NCI-H2196 (cell line): Measurements from ENCODE around the gene TRPV5.
"Not testable (repeated sequence)": the region's sequence is repeated elsewhere in the genome, so short reads cannot be mapped to it uniquely, and the experiment has no call there.

Experiments used
- DNase-seq: peaks from one replicate; lab custom pipeline; 2025; ENCODE audit not compliant: unreplicated experiment; lab: John Stamatoyannopoulos, UW

The TRPV5 gene

DNA sequence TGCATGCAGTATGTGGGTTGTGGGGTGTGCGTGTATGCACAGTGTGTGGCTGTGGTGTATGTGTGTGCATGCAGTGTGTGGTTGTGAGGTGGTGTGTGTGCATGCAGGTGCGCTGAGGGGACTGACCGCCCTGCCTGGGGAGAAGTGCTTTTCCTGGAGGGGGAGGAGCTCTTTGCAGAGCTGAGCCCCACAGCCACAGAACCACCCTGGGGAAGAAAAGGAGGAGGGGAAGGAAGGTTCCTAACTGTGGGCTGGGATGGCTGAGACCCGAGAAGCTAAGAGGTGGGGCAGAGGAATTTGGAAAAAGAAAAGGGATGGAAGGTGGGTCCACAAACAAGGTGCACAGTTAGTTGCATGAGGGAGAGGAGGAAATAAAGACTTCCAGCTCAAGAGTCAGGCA lies at the start of gene TRPV5:
Gene TRPV5 (minus strand): TSS at position 123 of the 400 bp plus-strand sequence. CDS start 287 bp downstream, outside the sequence.
- DNase-seq: no peak

DNA sequence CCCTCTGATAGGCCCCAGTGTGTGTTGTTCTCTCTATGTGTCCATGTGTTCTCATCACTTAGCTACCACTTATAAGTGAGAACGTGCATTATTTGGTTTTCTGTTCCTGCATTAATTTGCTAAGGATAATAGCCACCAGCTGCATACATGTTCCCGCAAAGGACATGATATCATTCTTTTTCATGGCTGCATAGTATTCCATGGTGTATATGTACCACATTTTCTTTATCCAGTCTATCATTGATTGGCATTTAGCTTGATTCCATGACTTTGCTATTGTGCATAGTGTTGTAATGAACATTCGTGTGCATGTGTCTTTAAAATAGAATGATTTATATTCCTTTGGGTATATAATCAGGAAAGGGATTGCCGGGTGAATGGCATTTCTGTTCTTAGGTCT lies 44.9 kb upstream of the TRPV5 start:
- DNase-seq: not testable (repeated sequence)

DNA sequence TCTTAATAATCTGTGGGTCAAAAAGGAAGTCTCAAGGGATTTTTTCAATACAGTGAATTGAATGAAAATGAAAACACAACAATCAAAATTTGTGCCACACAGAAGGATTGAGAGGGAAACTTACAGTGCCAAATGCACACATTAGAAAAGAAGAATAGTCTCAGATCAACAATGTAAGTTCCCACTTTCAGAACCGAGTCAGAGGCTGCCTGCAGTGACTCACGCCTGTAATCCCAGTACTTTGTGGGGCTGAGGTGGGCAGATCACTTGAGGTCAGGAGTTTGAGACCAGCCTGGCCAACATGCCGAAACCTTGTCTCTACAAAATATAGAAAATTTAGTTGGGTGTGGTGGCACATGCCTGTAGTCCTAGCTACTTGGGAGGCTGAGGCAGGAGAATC lies 41.1 kb upstream of the TRPV5 start:
- no peak for DNase-seq

DNA sequence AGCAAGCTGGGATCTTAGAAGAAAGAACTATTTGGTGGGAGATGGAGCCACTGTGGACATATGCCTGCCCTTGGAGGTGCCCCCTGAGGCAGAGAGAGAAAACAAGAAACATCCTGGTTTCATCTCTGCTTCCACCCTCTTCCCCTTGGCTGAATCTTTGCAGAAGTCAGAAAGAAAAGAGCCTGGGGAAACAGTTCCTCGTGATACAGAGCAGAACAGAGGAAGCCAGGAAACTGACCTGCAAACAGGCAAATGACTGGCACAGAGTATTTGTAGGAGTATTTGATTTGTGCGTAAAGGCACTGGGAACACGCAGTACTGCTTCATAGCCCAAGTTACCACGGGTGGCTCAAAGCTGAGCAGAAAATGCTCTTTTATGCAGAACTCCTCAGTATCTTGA lies 35.6 kb upstream of the TRPV5 start:
- no peak for DNase-seq

DNA sequence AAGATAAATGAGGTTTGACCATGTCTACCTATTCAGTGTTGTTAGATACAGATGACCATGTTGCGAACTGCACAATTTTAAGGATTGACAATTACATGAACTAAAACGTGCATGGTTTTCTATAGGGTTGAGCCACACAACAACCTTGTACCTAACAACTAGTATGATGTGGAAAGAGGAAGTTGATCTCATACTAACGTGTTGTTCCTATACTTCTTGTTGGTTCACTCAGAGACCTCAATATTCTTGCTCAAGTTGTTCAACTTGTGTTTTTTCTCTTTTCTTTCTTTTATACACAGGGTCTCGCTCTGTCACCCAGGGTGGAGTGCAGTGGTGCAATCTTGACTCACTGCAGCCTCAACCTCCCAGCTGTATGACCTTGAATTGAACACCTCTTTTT lies 34.7 kb upstream of the TRPV5 start:
- no peak for DNase-seq

DNA sequence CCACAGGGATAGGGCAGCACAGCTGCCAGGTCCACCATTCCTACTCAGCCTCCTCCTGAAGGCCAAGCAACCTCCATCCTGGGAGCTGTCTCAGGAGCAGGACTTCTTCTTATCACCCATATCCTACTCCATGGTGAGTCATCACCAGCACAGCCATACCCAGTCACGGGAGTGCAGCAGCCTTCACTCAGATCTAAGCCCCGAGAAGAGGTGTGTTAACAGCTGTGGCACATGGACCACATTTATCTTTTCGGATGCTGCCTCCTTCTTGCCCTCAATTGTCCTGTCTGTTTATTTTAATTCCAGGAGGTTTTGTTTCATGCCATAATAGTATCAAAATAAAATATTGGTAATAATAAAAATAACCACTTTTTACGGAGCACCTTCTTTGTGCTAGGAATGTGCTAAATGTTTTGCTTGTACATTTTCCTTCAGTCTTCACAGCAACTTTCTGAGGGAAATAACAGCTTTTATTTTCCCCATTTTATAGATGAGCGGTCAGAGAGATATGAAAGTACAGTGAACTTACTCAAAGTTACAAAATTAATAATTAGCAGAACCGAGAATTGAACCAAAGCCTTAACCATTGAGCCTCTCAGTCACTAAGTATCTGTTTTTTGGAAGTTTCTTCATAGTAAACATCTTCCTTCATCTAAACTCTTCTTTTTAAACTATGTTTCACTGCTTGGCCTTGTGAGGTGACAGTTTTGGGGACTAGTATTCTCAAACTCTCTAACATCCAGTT lies 31.1 kb upstream of the TRPV5 start:
- DNase-seq: no peak

DNA sequence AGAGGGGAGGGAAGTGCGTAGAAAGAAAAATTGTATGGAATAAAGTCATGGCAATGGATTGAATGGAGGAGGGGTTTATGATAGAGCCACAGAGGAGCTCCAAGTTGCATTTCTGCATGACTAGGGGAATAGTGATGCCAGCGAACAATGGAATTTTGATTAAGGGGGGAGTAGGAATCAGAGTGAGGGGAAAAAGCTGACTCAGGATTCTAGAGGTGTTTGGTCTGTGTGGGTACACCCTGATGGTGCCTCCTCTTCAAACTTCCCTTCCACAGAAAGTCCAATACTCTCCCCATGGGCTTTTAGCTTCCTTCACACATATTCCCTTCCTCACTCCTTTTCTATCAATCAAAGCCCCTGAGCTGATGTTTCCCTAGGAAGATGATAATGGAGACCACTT lies 30.4 kb upstream of the TRPV5 start:
- no peak for DNase-seq

DNA sequence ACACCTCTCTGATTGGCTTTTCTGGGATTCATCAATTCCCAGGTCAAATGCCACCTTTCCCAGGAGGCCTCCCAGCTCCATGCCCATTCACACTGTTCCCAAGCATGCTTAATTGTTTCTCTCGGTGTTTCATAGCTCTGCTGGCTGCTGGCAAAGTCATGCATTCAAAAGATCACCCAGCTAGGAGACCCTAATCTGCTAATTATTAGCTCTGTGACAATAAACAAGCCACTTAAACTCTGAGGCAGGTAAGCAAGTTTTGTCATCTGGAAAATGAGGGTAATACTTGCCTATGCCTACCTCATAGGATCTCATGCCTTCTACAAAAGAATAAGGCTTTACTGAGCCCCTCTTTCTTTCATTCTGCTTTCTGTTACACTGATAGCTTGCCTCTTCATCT lies 29.4 kb upstream of the TRPV5 start:
- DNase-seq: no peak

DNA sequence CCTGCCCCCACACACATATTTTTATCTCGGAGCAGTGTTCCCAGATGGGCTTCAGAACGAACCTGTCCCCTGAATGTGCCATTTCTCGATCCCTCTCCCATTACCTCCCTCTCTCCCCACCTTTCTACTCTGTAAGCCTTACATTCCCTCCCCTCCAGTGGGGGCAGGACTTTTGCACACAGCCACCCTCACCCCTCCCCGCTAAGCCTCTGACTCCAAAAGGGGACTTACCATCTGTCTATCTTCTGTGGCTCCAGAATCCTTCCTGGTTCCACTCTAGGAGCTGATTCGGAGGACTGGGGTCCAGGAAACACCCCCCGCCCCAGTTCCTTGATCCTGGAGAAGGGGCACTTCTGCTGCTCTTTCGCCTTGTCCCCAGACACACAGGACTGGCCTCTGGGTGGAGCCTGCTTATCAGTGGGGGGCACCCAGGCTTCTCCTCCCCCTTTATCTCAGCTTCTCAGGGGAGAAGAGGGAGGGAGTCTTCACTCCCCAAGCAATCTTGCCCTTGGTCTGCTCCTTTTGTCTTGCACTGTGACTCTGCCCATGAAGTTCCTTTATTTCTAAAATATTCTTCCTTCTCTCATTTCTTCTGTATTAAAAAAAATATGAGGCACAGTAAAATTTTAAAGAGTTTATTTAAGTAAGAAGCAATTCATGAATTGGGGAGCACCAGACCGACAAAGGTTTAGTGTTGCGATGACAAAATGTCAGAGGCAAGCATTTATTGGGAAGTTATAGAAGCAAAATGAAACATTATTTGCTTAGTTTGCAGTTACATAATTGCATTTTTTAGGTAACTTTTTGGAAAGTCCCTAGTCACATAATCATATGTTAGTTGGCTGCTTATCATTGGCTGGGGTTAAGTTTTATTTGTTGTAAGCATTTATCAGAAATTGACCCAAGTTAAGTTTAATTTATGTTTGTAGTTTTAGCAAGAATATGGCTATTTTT lies 28.7 kb upstream of the TRPV5 start, which contains the start of gene KEL:
Gene KEL (minus strand): TSS at position 391 of the 954 bp plus-strand sequence. CDS start 157 bp downstream, at position 234.
- no peak for DNase-seq

DNA sequence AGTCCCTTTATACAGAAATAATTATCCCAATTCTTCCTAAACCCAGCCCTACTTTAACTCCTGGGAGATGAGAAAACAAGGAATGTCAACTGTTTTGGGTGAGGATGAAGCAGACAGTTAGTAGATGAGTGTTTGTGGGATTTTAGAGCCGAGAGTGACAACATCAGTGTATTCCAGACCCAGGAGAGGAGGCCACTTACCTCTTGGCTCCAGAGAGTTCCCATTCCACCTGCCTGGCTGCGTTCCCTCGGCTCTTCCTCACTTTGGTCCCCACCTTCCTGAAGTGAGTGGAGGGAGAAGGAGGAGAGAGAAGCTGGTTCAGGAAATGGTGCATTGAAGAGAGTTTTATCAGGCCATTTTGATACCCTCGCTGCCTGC lies 28.0 kb upstream of the TRPV5 start:
- no peak for DNase-seq

DNA sequence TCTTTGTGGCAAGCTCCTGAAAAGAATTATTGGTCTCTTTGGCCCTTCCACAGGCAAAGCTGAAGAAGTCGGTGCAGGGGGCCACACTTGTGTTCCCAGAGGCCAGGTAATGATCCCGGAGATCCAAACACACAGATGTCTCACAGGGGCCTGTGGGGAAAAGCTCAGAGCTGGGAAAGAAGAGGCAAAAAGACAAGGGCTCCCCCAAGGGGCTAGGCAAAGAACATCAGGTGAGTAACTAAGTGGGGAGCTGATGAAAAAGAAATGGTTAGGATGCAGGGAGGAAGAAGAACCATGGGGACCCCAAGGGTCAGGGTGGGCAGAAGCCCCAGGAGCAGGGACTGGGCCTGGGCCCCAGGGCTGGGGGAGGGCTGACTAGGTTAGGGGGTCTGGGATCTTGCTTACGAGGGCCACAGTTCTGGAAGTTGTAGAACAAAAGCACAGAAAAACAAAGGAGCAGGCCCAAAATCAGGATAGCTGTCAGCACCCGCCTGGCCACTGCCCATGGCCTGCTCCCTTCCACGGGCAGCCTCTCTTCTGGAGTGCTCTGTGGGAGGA lies 27.5 kb upstream of the TRPV5 start:
- DNase-seq: no peak

DNA sequence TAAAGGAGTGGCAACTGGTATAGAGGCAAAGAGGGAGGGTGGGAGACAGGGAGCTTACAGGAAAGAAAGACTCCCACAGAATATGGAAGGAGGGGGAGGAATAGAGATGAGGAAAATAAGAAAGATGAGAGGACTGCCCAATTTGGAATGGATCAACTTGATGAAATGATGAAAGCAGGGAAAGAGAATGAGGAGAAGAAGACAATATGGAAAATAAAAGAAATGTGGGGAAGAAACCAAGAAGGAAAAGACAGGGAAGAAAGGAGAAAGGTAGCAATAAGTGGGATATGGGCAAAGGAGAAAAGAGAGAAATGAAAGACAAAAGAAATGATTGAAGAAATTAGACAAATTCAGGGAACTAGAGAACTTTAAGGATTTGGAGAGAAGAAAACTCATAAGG lies 25.7 kb upstream of the TRPV5 start:
- no peak for DNase-seq

DNA sequence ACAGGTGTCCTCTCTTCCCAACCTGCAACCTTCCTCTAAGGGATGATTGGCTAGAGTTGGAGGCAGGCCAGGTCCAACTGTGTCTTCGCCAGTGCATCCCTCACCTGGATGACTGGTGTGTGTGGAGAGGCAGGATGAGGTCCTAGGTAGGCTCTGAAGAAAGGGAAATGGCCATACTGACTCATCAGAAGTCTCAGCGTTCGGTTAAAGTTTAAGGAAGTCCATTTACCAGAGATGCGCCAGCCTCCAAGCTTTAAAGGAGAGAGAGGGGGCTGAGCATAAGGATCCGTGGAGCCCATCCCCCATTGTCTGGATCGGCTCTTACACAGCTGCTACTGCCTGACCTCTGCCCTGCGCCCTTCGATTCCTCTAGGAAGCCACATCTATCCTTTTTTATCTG lies 24.2 kb upstream of the TRPV5 start:
- no peak for DNase-seq

DNA sequence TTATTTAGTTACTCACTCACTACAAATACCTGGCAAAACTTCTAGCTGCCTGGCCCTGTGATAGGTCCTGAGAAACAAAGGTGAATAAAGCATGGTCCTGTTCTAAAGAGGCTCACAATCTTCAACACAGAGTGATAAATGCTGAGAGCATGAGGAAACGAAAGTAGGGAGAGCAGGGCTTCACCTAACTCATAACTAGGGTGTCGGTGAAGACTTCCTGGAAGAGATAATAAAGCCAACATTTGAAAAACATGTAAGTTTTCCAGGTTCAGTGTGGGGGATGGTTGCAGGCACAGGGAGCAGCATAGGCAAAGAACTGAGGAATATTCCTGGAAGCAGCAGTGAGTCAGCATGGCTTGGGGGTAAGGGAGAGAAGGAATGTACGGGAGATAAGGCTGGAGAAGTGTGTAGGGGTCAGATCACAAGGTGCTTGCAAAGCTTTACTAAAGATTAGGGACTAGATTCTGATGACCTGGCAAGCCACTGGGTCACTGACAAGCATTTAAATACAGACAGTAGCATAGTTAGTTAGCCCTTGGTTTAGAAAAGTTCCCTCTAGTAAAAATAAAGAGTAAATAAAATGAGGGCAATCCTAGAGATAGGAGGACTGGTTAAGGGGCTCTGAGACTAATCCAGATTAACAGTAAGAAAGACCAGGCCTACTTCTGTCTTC lies 23.5 kb upstream of the TRPV5 start:
- no peak for DNase-seq

DNA sequence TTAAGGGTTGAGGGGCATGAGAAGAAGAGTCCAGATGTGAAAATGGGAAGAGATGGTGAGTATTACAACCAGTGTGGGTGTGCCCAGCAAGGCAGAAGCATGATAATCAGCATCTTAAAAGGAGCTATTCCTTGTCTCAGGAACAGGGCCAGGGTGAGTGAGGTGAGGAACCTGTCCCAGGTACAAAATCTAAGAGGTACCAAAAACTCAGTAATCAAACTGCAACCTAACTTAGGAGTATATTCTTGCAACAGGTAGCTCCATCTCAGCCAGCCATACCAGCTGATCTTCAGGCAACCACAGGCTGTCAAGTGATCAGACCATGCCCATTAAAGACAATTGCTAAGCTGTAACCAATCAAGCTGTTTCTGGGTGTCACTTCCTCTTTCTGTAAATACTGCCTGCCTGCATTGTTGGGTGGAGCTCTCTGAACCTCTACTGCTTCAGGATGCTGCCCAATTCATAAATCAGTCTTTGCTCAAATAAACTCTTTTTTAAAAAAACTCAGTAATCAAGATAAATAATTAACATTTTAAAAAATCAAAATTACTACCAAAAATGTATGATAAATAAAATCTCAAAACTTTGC lies 21.2 kb upstream of the TRPV5 start:
- DNase-seq: no peak

DNA sequence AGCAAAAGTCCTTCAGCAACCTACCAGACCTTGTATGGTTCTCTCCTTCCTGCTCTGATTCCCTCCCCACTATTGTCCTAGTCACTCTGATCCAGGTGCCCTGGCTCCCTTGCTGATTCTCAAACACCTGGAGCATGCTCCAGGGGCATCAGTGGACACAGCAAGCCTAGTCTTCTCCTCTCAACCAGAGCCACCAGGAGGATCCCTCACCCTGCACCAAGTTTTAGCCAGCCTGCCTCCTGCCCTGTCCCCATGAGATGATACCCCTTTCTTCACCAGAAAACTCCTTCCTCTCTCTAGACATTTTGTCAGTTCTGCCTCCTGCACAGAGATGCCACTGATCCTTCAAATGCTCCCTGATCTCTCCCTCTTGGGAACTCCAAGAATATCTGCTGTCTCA lies 16.7 kb upstream of the TRPV5 start:
- no peak for DNase-seq

DNA sequence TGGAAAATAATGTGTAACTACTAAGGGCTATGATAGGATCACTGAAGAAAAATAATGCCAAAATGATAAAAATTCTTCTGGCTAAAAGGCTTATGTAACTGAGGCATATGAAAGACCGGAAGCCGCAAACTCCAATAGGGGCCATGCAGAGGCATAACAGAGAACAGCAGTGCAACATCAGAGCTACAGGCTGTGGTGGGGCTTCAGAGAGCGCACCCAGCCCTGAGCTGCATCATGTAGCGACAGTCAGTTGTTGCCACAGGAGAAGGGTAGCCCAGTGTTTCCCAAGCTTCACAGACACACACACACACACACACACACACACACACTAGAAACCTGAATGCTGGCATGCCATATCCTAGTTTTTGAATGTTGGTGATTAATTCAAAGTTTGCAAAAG lies 15.1 kb upstream of the TRPV5 start:
- no peak for DNase-seq

DNA sequence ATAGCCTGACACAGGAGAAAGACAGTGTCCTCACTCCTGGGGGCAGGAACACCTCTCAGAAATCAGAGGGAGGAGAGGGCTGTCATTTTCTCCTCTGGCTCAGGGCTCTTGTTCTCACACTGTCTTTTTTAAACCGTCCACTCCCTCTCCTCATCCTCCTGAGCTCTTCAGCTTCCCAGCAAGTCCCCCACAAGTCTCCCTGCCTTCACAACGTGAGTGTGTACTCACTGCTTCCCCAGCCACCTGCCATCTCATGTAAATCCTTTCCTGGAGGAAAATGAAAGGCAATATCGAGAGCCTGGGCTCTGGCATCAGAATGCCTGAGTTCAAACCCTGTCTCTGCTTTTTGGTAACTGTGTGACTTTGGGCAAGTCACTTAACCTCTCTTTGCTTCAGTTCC lies 11.5 kb upstream of the TRPV5 start:
- no peak for DNase-seq

DNA sequence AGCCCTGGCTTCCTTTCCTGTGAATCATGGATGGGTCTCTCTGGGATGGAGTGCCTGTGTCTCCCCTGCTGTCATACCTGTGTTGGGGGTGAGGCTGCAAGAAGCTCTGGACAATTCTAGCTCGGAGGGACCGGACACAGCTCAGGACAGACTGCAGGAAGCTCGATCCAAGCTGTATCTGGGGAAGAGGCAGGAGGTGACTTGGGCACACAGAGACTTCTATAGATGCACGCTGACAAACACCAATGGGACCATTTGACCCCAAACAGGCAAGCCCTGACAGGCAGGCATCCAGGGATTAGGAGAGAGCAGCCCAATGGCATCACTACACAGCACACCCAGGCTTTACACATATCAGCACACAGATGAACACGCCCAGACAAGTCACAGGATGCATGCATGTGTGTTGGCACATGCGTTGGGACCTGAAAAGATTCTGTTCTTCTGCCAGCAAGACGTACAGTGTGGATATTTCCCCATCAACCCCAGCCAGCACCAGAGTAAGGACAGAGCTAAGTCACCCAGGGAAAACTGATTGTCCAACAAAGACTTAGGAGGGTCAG lies 10.2 kb upstream of the TRPV5 start:
- no peak for DNase-seq

DNA sequence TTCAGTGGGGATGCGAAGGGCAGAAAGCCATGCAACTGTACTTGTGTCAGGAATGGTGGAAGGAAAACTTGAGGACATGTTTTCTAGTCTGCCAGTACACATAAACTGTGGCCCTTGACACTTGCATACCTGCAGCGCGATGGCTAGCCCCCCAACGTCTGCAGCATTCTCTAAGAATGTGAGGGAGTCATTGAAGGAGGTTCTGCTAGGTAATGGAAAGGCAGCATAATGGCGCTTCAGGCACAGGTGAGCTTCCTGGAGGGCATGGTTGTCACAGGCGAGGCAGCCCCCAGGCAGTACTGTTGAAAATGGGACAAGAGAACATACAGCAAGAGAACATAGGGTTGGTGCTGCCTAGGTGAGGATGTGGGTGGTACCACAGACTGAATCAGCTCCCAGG lies 9.2 kb upstream of the TRPV5 start:
- DNase-seq: no peak

DNA sequence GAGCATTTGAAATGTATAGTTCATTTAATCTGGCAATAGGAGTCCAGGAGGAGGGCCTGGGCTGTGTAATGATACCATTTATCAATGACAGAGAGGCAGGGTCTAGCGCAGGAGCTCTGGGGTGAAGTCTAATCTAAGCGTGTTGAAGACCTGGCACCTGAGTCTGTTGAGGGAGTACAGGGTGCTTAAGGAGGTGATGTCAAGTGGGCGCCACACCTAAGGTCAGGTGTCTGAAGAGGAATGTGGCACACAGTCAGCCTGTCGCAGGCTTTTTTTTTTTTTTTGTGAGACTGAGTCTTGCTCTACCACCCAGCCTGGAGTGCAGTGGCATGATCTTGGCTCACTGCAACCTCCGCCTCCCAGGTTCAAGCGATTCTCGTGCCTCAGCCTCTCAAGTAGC lies 8.0 kb upstream of the TRPV5 start:
- DNase-seq: no peak
